ENCODE data around the gene C1orf167.

Gene C1orf167

GRCh38 chr1:11805422-11806306 lies 43.7 kb downstream of the C1orf167 start, which contains the start of the genes CLCN6 and MTHFR:
Gene CLCN6, plus strand, starts transcription at chr1:11806191. Its CDS starts 72 bp downstream, at chr1:11806263.
Gene MTHFR, minus strand, starts transcription at chr1:11805964. Its CDS starts 2,848 bp downstream, at chr1:11803116.
- Mint-ChIP-seq H3K9me3 (no peaks in the 10 kb centered on the region), H3K4me3 (peak within 1 kb of the TSS; percentile 100), H3K27me3 (no peaks in the 10 kb centered on the region), H3K27ac (ENCODE audit: low read depth) (peak within 1 kb of the TSS; percentile 99), H3K36me3 (ENCODE audit: insufficient read depth) (peaks cover 19% of the 10 kb centered on the region), H3K4me1 (peaks cover 70% of the 10 kb centered on the region)
- peak; percentile 92 to 95 for DNase-seq (ENCODE audit: low spot score in 2 of 2)
- ATAC-seq (replicated peaks; ENCODE audit: extremely low read depth, poor library complexity, severe bottlenecking) = peak; percentile 87

- H3K27ac Mint-ChIP-seq (ENCODE audit: low read depth) = peak overlapping the region; percentile 99
- DNase-seq (ENCODE audit: low spot score in 2 of 2) = no peak
These were observed 44.4 kb downstream of the C1orf167 start for GRCh38 chr1:11806307-11806936.

GRCh38 chr1:11807133-11807532 lies 45.1 kb downstream of the C1orf167 start:
- Mint-ChIP-seq H3K9me3 (no peaks in the 10 kb centered on the region), H3K27me3 (no peaks in the 10 kb centered on the region), H3K4me3 (peak overlapping the region; percentile 100), H3K36me3 (ENCODE audit: insufficient read depth) (peaks cover 24% of the 10 kb centered on the region), H3K27ac (ENCODE audit: low read depth) (peak overlapping the region; percentile 99), H3K4me1 (peaks cover 61% of the 10 kb centered on the region)
- DNase-seq (ENCODE audit: low spot score in 2 of 2) (no peak), ATAC-seq (replicated peaks; ENCODE audit: extremely low read depth, poor library complexity, severe bottlenecking) (no peak)

More at GRCh38 chr1:11806307-11806936, 44.4 kb downstream of the C1orf167 start:
- peak overlapping the region; percentile 100 for H3K4me3 Mint-ChIP-seq
- no peaks in the 10 kb centered on the region for H3K27me3 Mint-ChIP-seq
- H3K4me1 Mint-ChIP-seq = peaks cover 67% of the 10 kb centered on the region
- peaks cover 18% of the 10 kb centered on the region for H3K36me3 Mint-ChIP-seq (ENCODE audit: insufficient read depth)
- ATAC-seq (replicated peaks; ENCODE audit: extremely low read depth, poor library complexity, severe bottlenecking) = peak; percentile 68
- H3K9me3 Mint-ChIP-seq = no peaks in the 10 kb centered on the region

GRCh38 chr1:11813021-11813420 lies 51.0 kb downstream of the C1orf167 start:
- no peak for DNase-seq (ENCODE audit: low spot score in 2 of 2)
- Mint-ChIP-seq H3K27me3 (no peaks in the 10 kb centered on the region), H3K9me3 (no peaks in the 10 kb centered on the region), H3K27ac (ENCODE audit: low read depth) (no peak overlapping the region), H3K4me1 (peaks cover 7% of the 10 kb centered on the region), H3K4me3 (no peak overlapping the region), H3K36me3 (ENCODE audit: insufficient read depth) (peaks cover 27% of the 10 kb centered on the region)
- ATAC-seq (replicated peaks; ENCODE audit: extremely low read depth, poor library complexity, severe bottlenecking) = no peak

GRCh38 chr1:11817192-11817591 lies 55.2 kb downstream of the C1orf167 start:
- peaks cover 33% of the 10 kb centered on the region for H3K36me3 Mint-ChIP-seq (ENCODE audit: insufficient read depth)
- no peak for ATAC-seq (replicated peaks; ENCODE audit: extremely low read depth, poor library complexity, severe bottlenecking)
- no peak overlapping the region for H3K4me3 Mint-ChIP-seq
- no peaks in the 10 kb centered on the region for H3K4me1 Mint-ChIP-seq
- no peak overlapping the region for H3K27ac Mint-ChIP-seq (ENCODE audit: low read depth)
- no peaks in the 10 kb centered on the region for H3K27me3 Mint-ChIP-seq
- DNase-seq (ENCODE audit: low spot score in 2 of 2) = no peak
- H3K9me3 Mint-ChIP-seq = no peaks in the 10 kb centered on the region

GRCh38 chr1:11822091-11822490 lies 60.1 kb downstream of the C1orf167 start:
- Mint-ChIP-seq H3K36me3 (ENCODE audit: insufficient read depth) (peaks cover 30% of the 10 kb centered on the region), H3K27ac (ENCODE audit: low read depth) (no peak overlapping the region), H3K9me3 (no peaks in the 10 kb centered on the region), H3K27me3 (no peaks in the 10 kb centered on the region), H3K4me3 (no peak overlapping the region), H3K4me1 (no peaks in the 10 kb centered on the region)
- DNase-seq (ENCODE audit: low spot score in 2 of 2) = no peak
- no peak for ATAC-seq (replicated peaks; ENCODE audit: extremely low read depth, poor library complexity, severe bottlenecking)

GRCh38 chr1:11823366-11824137 lies 61.6 kb downstream of the C1orf167 start:
- Mint-ChIP-seq H3K36me3 (ENCODE audit: insufficient read depth) (peaks cover 28% of the 10 kb centered on the region), H3K4me3 (no peak overlapping the region), H3K27ac (ENCODE audit: low read depth) (no peak overlapping the region), H3K9me3 (no peaks in the 10 kb centered on the region), H3K4me1 (no peaks in the 10 kb centered on the region), H3K27me3 (no peaks in the 10 kb centered on the region)
- DNase-seq (ENCODE audit: low spot score in 2 of 2) (no peak), ATAC-seq (replicated peaks; ENCODE audit: extremely low read depth, poor library complexity, severe bottlenecking) (no peak)

- Mint-ChIP-seq H3K36me3 (ENCODE audit: insufficient read depth) (peaks cover 25% of the 10 kb centered on the region), H3K27ac (ENCODE audit: low read depth) (no peak overlapping the region), H3K4me3 (no peak overlapping the region), H3K27me3 (no peaks in the 10 kb centered on the region), H3K4me1 (no peaks in the 10 kb centered on the region), H3K9me3 (no peaks in the 10 kb centered on the region)
- DNase-seq (ENCODE audit: low spot score in 2 of 2) = no peak
- ATAC-seq (replicated peaks; ENCODE audit: extremely low read depth, poor library complexity, severe bottlenecking) = no peak
These were observed 63.1 kb downstream of the C1orf167 start for GRCh38 chr1:11825131-11825530.

GRCh38 chr1:11826946-11827345 lies 65.0 kb downstream of the C1orf167 start:
- Mint-ChIP-seq H3K9me3 (no peaks in the 10 kb centered on the region), H3K27me3 (no peaks in the 10 kb centered on the region), H3K4me1 (no peaks in the 10 kb centered on the region), H3K36me3 (ENCODE audit: insufficient read depth) (peaks cover 22% of the 10 kb centered on the region), H3K4me3 (no peak overlapping the region), H3K27ac (ENCODE audit: low read depth) (no peak overlapping the region)
- no peak for ATAC-seq (replicated peaks; ENCODE audit: extremely low read depth, poor library complexity, severe bottlenecking)
- no peak for DNase-seq (ENCODE audit: low spot score in 2 of 2)

GRCh38 chr1:11828511-11828910 lies 66.5 kb downstream of the C1orf167 start:
- no peaks in the 10 kb centered on the region for H3K27me3 Mint-ChIP-seq
- H3K36me3 Mint-ChIP-seq (ENCODE audit: insufficient read depth) = peaks cover 25% of the 10 kb centered on the region
- ATAC-seq (replicated peaks; ENCODE audit: extremely low read depth, poor library complexity, severe bottlenecking) (no peak), DNase-seq (ENCODE audit: low spot score in 2 of 2) (no peak)
- H3K4me1 Mint-ChIP-seq = no peaks in the 10 kb centered on the region
- H3K4me3 Mint-ChIP-seq = no peak overlapping the region
- peak overlapping the region; percentile 38 for H3K27ac Mint-ChIP-seq (ENCODE audit: low read depth)
- H3K9me3 Mint-ChIP-seq = no peaks in the 10 kb centered on the region

- ATAC-seq (replicated peaks; ENCODE audit: extremely low read depth, poor library complexity, severe bottlenecking) (no peak), DNase-seq (ENCODE audit: low spot score in 2 of 2) (no peak)
- no peak overlapping the region for H3K27ac Mint-ChIP-seq (ENCODE audit: low read depth)
- H3K4me1 Mint-ChIP-seq = no peaks in the 10 kb centered on the region
- no peaks in the 10 kb centered on the region for H3K27me3 Mint-ChIP-seq
- no peak overlapping the region for H3K4me3 Mint-ChIP-seq
- no peaks in the 10 kb centered on the region for H3K9me3 Mint-ChIP-seq
- H3K36me3 Mint-ChIP-seq (ENCODE audit: insufficient read depth) = peaks cover 26% of the 10 kb centered on the region
These were observed 70.1 kb downstream of the C1orf167 start for GRCh38 chr1:11831945-11832725.

- Mint-ChIP-seq H3K9me3 (no peaks in the 10 kb centered on the region), H3K27ac (ENCODE audit: low read depth) (no peak overlapping the region), H3K4me1 (peaks cover 1% of the 10 kb centered on the region), H3K27me3 (no peaks in the 10 kb centered on the region), H3K4me3 (no peak overlapping the region), H3K36me3 (ENCODE audit: insufficient read depth) (peaks cover 22% of the 10 kb centered on the region)
- DNase-seq (ENCODE audit: low spot score in 2 of 2) (no peak), ATAC-seq (replicated peaks; ENCODE audit: extremely low read depth, poor library complexity, severe bottlenecking) (no peak)
These were observed 71.5 kb downstream of the C1orf167 start for GRCh38 chr1:11833497-11833896.
